RKO (cell line): ENCODE results near the gene STK16.
A peak's percentile ranks its signal among the peaks of the same experiment; 100 is the strongest.

ENCODE experiments used
- DNase-seq: peaks from one replicate; pipeline ENCODE4 v3.0.0-alpha.2; 2016; ENCODE audit warnings: low spot score

Gene STK16

GRCh38 chr2:219214141-219214540 is 31.1 kb upstream of the STK16 start:
- DNase-seq = no peak

GRCh38 chr2:219214786-219215185 is 30.5 kb upstream of the STK16 start:
- DNase-seq = no peak

DNA sequence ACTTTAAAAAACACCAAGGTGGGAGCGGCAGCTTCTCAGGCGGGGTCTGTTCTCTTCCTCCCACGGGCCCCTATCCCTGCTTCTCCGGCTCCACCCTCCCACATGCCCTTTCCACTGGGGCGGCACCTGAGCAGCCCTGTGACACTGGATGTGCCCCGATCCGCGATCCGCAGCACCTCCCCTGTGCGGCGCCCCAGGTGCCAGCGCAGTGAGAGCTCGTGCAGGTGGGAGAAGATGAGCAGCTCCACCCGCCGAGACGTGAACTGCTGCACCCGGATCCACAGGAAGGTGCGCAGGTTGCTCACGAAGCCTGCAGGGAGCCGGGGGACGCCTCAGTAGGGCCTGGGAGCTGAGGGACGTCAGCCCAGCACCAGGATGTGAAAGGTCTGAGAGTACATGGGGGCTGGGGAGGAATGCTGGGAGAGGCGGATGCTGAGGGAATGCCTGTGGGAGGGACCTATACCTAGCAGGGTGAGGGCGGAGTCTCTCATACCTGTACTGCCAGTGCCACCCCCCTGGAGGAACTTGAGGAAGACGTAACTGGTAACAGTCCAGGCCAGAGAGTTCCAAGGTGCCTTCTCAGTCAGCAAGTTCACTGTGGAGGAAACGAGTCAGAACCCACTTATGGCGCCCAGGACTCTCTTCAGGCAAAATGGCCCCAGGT is 29.3 kb upstream of the STK16 start:
- no peak for DNase-seq

GRCh38 chr2:219216535-219216915 is 28.8 kb upstream of the STK16 start:
- no peak for DNase-seq

GRCh38 chr2:219218217-219218731 is 27.0 kb upstream of the STK16 start:
- DNase-seq = peak; percentile 82

GRCh38 chr2:219218732-219219701 is 26.3 kb upstream of the STK16 start, which contains the start of gene ABCB6:
Gene ABCB6 (minus strand): TSS chr2:219218958. CDS start chr2:219218673, 285 bp downstream.
- peak; percentile 91 for DNase-seq

DNA sequence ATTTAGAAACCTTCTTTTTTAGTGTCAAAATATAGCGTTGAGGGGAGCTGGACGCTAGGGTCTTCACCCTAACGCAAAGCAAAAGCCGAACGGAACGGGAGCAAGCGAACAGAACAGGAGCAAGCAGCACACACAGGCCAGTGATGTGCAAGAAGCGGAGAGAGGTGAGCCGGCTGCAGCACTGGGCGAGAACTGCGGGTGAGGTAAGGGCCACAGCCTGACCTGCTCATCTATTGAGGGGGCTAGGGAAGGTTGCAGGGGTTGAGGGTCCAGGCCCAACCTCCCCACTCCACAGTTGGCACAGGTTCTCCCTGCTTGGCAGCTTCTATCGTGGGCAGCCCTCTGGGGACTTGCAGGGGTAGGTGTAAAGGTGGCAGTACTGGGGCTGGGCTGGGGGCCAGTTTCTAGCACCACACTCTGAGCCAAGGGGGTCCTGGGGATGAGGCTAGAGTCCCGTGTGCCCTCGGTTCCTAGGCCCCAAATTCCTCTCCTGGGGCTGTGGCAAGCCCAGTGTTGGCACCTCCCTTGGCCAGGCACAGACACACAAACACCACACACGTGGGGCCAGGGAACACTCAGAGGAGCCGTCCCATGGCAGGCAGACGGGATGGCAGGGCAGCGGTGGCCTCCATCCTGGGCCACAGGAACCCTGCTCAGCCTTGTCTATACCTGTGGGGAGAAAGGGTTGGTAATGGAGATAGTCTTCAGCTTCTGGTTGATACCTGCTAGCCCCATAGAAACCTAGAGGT is 25.3 kb upstream of the STK16 start:
- DNase-seq = no peak

DNA sequence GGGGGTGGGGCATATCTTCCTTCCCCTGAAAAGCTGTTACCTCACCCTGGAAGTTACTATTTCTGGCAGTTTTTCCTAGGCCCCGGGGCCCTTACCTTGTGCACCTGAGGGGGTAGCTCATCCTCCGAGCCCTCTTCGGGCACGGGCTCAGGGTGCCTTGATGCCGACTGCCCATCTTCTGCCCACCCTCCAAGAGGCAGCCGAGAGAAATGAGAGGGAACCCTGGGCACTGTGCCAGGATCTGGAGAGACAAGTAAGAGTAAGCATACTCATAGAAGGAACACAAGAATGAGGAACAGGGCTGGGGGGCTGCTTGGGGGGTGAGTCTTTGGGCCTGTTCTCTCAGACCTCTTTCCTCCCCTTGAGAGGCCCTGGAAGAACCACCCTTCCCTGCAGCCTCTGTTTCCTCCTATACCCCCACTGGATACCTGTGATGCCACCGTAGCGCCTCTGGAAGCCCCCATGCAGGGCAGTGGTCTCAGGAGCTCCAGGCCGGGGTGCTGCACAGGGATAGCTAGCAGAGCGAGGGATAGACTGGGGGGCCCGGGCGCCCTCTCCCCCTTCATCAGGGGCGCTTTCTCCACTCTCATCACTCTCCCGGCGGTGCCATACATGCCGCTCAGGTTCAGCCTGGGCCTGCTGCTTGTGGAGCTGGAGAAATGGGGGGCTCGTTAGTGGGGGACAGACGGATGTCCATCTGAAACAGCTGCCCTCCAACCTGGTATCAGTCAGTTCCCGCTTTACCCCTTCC is 24.5 kb upstream of the STK16 start:
- no peak for DNase-seq

DNA sequence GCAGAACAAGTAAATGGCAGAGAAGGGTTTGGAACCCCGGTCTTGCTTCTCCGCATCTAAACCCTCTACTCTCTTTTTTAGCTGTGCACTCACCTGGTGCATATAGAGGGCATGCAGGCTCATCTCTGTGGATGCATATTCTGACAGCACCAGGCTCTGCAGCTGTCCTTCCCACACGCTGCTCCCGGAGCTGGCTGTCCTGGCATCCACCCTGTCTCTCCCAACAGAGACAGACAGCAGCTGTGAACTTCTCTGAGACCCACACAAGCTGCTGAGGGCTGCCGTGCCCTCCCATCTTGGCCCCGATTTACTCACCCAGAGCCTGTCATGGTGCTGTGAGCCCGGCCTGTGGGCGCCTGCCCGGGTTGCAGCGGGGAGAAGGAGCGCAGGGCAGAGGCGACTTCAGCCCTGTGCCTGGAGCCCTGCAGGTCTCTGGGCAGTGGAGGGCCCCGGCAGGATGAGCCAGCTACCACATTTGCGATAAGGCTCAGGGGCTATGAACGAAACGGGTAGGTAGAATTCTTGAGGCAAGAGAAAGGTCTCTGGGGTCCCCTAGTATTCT is 23.2 kb upstream of the STK16 start:
- DNase-seq = no peak

DNA sequence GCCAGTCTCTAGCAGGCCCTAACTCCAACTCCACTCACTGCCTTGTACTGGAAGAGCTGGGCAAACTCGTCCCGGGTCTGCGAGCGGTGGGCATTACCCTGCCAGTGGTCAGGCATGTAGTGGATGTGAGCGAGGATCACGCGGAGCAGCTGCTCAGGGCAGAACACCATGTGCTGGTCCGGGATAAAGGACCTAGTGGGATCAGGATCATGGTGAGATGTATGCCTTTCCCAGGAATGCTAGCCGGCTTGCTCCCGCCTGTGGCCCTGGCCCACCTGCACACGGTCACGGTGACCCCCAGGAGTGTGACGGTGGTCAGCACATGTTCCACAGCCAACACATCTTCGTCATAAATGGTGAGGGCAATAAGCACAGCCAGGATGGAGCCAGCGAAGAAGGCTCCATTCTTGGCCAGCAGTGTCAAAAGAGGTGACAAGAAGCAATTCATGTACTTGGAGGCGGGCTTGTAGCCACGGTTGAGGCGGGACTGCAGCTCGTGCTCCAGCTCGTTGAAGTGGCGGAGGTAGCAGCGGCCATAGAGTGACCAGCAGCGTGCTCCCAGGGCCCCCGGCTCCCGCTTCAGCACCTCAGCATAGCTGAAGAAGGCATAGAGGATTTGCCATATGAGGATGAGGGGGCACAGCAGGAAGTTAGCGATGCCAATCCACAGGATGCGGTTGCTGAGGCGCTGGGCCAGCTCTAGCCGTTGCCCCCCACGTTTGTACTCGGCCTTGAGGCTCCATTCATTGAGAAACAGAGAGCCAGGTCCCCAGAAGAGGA is 21.3 kb upstream of the STK16 start:
- DNase-seq = no peak

DNA sequence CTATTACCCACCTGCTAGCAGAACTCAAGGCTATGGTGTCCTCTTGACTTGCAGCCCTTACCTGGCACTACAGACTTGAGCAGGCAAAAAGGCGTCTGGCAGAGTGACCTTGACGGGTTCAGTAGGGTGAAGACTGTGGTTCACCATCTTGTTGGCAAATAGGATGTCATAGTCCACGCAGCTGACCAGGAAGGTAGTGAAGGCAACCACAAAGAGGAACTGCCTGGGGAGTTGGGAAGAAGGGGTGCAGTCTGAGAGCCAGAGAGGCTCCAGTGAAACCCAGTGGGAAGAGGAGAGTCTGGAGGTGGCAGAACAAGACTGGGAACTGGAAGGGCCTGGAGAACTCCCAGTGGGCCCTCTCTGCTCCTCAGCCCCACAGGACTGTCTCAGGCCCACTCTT is 19.9 kb upstream of the STK16 start:
- DNase-seq = no peak

- DNase-seq = peak; percentile 26
Measured at GRCh38 chr2:219228041-219228910, 17.0 kb upstream of the STK16 start.

- DNase-seq = no peak
Measured at GRCh38 chr2:219228911-219229304, 16.4 kb upstream of the STK16 start.

DNA sequence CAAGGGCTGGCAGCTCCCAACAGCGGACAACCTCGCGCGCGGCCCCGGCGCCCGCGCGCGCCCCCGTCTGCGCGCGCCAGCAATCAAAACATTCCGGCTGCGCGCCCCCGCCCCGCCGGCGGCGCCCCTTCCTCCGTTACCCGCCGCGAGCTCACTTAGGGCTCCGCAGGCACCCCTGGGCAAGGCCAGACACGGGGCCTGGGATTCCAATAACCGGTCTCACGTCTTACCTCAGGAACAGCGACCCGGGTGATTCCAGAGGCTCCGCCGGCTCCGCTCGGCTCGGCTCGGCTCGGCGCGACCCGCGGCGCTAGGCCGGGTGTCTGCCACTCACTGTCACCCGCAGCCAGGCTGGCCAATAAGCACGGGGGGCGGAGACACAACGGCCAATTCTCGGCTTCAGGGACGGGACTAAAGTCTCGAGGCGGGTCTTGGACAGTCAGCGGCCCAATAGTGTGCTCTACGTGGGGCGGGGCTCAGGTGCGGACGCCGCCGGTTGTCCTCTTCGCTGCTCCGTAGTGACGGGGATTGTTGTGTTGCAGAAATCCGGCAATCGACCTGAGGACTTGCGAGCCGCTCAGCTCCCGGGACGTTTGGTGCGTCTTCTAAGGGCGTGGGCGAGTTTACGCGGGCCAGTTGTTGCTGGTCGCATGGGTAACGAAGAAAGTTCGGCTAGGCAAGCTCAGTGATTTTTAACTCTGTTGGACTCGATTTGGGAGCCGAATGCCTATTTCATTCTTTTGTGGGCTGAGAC is 15.8 kb upstream of the STK16 start, which contains the start of the genes ANKZF1 and ATG9A:
ANKZF1 (plus strand) TSS at position 502 of the 754 bp plus-strand sequence. CDS start 452 bp downstream, outside the sequence.
ATG9A (minus strand) TSS at position 332 of the 754 bp plus-strand sequence. CDS start 1,612 bp downstream, outside the sequence.
- peak; percentile 99 for DNase-seq

GRCh38 chr2:219230059-219230540 is 15.2 kb upstream of the STK16 start:
- peak; percentile 70 for DNase-seq

DNA sequence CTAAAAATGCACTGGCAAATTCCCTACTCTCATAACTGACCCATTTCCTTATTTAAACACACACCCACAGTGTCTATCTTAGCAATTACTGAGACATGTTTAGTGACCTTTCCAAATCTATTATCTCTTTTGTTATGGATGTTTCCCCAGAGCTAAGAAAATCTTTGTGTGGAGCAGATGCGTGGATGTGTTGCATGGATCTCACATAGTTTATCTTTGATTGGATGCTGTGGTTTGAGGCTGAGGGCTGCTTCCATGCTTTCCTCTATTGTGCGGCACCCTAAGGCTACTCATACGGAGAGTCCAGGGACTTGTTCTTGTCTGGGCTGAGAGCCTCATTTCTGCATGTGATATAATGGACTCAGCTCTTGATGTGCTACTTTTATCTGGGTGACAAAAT is 10.9 kb upstream of the STK16 start:
- DNase-seq = no peak

DNA sequence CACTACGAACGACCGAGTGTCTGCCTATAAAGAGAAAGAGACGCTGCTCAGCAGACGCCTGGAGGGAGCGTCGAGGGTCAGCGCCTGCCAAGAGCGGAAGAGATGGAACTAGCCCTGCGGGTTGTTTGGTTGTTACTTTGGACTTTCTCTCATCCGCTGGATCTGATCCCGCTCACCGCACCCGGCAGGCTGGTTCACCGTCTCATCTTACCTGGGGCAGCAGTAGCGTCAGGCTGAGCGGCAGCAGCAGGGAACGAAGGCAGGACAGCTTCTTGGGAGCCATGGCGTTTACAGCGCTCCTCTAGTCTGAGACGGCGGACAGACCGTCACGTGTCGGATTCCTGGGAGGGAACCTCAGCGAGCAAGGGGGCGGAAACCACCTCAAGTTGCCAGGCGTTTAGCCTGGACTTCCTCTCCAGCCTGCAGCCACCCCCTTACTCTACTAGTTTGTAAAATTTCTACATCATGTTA is 2.0 kb upstream of the STK16 start:
- DNase-seq = no peak

DNA sequence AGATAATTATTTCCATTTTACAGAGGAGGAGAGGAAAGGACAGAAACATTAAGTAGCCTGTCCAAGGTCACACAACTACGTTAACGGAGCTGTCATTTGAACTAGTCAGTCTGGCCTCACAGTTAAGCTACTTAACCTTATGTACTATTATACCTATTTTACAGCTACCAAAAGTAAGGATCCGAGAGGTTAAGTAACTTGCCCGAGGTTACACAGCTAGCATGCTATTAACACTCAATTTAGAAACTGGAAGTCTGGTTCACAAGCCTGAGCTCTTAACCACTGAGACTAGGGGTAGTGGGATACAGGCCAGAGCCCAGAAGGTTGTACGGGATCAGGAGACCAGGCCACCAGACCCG is 511 bp upstream of the STK16 start:
- peak; percentile 33 for DNase-seq
